Astrocyte (in vitro differentiated cells and primary cell): Measurements from ENCODE around the gene MBNL1.

Experiments used
- EZH2 ChIP-seq: IDR thresholded peaks from 2 replicates; pipeline ENCODE4 v1.6.1; 2012; ENCODE audit warnings: mild to moderate bottlenecking, low read length, inconsistent platforms; ENCODE audit not compliant: insufficient read depth
- TF ChIP-seq, protein P1 (sequence below): IDR thresholded peaks from 2 replicates; pipeline ENCODE4 v1.5.1; 2011; ENCODE audit warnings: low read depth, mild to moderate bottlenecking, inconsistent platforms, low read length, moderate library complexity; ENCODE audit not compliant: insufficient read depth

DNA sequence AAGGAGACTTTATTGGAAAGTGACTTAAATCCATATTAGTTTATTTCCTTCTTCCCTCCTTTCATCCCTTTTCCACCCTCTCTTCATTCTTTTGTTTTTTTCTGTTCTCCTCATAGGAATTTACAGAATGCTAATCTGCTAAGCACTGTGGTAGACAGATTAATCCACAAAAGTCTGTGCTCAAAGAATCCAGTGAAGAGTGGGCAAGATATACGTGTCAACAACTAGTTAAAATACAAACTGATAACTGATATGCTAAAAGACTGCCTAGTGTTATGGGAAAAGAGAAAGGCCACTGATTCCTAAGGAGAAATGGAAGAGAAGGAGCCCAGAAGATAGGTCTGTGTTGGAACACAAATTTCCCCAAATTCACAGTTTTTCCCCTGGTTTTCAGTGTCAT, 202.2 kb downstream of the MBNL1 start:
- TF ChIP-seq, protein P1, sequence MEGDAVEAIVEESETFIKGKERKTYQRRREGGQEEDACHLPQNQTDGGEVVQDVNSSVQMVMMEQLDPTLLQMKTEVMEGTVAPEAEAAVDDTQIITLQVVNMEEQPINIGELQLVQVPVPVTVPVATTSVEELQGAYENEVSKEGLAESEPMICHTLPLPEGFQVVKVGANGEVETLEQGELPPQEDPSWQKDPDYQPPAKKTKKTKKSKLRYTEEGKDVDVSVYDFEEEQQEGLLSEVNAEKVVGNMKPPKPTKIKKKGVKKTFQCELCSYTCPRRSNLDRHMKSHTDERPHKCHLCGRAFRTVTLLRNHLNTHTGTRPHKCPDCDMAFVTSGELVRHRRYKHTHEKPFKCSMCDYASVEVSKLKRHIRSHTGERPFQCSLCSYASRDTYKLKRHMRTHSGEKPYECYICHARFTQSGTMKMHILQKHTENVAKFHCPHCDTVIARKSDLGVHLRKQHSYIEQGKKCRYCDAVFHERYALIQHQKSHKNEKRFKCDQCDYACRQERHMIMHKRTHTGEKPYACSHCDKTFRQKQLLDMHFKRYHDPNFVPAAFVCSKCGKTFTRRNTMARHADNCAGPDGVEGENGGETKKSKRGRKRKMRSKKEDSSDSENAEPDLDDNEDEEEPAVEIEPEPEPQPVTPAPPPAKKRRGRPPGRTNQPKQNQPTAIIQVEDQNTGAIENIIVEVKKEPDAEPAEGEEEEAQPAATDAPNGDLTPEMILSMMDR = no peak
- no peak for TF ChIP-seq EZH2
